ENCODE measurements around the gene AHNAK2. TPM values are rescaled to one million over a fixed set of nuclear protein-coding genes. Genes with fewer than 3 reads are reported as not detected.
A peak's percentile ranks its signal among the peaks of the same experiment; 100 is the strongest.
"Not testable (repeated sequence)": the region's sequence is repeated elsewhere in the genome, so short reads cannot be mapped to it uniquely, and the experiment has no call there.

The AHNAK2 gene
- total and polyA plus RNA-seq, 3 experiments from 2014 or later = 0.04 TPM; not detected in 2

- Histone ChIP-seq H3K36me3 (ENCODE audit: insufficient read depth, low read length) (no peaks in the 10 kb centered on the region), H3K4me3 (ENCODE audit: low read length) (no peak overlapping the region), H3K9me3 (ENCODE audit: low read length) (no peaks in the 10 kb centered on the region), H3K4me1 (ENCODE audit: insufficient read depth, low read length) (no peaks in the 10 kb centered on the region), H3K27me3 (ENCODE audit: insufficient read depth, low read length, poor library complexity, severe bottlenecking) (no peaks in the 10 kb centered on the region), H3K27ac (ENCODE audit: low read depth, low read length) (no peak overlapping the region)
- Mint-ChIP-seq H3K27me3 (peaks cover 0 to 4% of the 10 kb centered on the region in 2 donors), H3K27ac (no peak overlapping the region), H3K9me3 (peaks cover 0 to 2% (median 0%) of the 10 kb centered on the region in 5 donors), H3K36me3 (no peaks in the 10 kb centered on the region), H3K4me3 (no peak overlapping the region), H3K4me1 (peaks cover 0 to 3% (median 0%) of the 10 kb centered on the region in 3 donors)
- POLR2A ChIA-PET = no interaction called here
- DNase-seq = peak in 1 of 5 donors; percentile 37
- CTCF ChIA-PET = no interaction called here
Measured at GRCh38 chr14:104894331-104895206, 83.6 kb downstream of the AHNAK2 start.

- Histone ChIP-seq H3K4me3 (ENCODE audit: low read length) (no peak overlapping the region), H3K9me3 (ENCODE audit: low read length) (no peaks in the 10 kb centered on the region), H3K36me3 (ENCODE audit: insufficient read depth, low read length) (no peaks in the 10 kb centered on the region), H3K4me1 (ENCODE audit: insufficient read depth, low read length) (no peaks in the 10 kb centered on the region), H3K27me3 (ENCODE audit: insufficient read depth, low read length, poor library complexity, severe bottlenecking) (no peaks in the 10 kb centered on the region), H3K27ac (ENCODE audit: low read depth, low read length) (no peak overlapping the region)
- H3K27me3 Mint-ChIP-seq = peaks cover 0 to 4% of the 10 kb centered on the region in 2 donors
- POLR2A ChIA-PET = no interaction called here
- CTCF ChIA-PET = no interaction called here
- peaks cover 0 to 3% (median 0%) of the 10 kb centered on the region in 3 donors for H3K4me1 Mint-ChIP-seq
- DNase-seq = no peak
- H3K4me3 Mint-ChIP-seq = no peak overlapping the region
- H3K36me3 Mint-ChIP-seq = no peaks in the 10 kb centered on the region
- peaks cover 0 to 2% (median 0%) of the 10 kb centered on the region in 5 donors for H3K9me3 Mint-ChIP-seq
- H3K27ac Mint-ChIP-seq = no peak overlapping the region
Measured at GRCh38 chr14:104893435-104894207, 84.6 kb downstream of the AHNAK2 start.

- Histone ChIP-seq H3K4me3 (ENCODE audit: low read length) (no peak overlapping the region), H3K27ac (ENCODE audit: low read depth, low read length) (no peak overlapping the region), H3K27me3 (ENCODE audit: insufficient read depth, low read length, poor library complexity, severe bottlenecking) (no peaks in the 10 kb centered on the region), H3K9me3 (ENCODE audit: low read length) (no peaks in the 10 kb centered on the region), H3K4me1 (ENCODE audit: insufficient read depth, low read length) (no peaks in the 10 kb centered on the region), H3K36me3 (ENCODE audit: insufficient read depth, low read length) (no peaks in the 10 kb centered on the region)
- POLR2A ChIA-PET = no interaction called here
- Mint-ChIP-seq H3K27ac (no peak overlapping the region), H3K36me3 (no peaks in the 10 kb centered on the region), H3K4me3 (no peak overlapping the region), H3K27me3 (peaks cover 0 to 4% of the 10 kb centered on the region in 2 donors), H3K9me3 (peaks cover 0 to 2% (median 0%) of the 10 kb centered on the region in 5 donors), H3K4me1 (peaks cover 0 to 3% (median 0%) of the 10 kb centered on the region in 3 donors)
- CTCF ChIA-PET = no interaction called here
- no peak for DNase-seq
Measured at GRCh38 chr14:104892531-104893434, 85.4 kb downstream of the AHNAK2 start.

DNA sequence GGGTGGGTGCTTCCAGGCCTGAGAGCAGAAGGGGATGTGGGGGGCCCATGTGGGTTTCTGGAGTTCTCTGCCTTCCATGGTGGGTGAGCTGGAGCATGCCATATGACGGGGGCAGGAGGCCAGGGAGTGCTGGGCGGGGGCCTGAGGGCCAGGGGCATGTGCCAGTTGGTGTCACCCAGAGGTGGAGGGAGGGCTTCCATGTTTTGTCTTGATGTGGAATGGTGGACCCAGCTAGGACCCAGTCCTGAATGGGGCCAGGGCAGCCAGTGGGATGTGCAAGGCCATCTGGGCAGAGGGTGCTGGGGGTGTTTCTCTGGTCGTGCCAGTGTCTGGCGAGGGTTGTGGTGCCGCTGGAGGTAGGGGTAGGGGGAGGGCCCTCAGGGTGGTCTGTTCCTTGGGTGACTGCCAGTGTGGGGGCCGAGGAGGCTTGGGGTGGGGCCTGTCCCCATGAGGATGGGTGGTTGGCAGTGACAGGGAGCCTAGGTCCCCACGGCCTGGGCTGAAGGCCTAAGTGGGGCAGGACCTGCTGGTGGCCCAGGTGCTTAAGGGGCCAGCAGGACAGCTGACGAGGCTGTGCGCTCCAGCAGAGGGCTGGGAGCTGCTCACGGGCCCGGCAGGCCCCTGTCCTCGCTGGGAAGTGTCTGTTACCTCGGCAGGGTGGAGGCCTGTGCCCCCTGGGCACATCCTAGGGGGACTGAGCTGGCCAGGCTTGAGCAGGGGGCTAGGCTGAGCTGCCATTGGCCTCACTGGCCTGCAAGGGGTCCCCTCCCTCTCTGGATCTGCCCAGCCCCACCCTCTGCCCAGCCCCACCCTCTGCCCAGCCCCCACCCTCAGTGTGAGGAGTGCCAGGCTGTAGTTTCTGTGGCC, 86.3 kb downstream of the AHNAK2 start:
- Mint-ChIP-seq H3K9me3 (peaks cover 0 to 2% (median 0%) of the 10 kb centered on the region in 5 donors), H3K27me3 (peaks cover 0 to 4% of the 10 kb centered on the region in 2 donors), H3K27ac (no peak overlapping the region), H3K4me1 (peaks cover 0 to 3% (median 0%) of the 10 kb centered on the region in 3 donors), H3K36me3 (no peaks in the 10 kb centered on the region), H3K4me3 (no peak overlapping the region)
- peak in 1 of 5 donors; percentile 41 for DNase-seq
- Histone ChIP-seq H3K36me3 (ENCODE audit: insufficient read depth, low read length) (no peaks in the 10 kb centered on the region), H3K27me3 (ENCODE audit: insufficient read depth, low read length, poor library complexity, severe bottlenecking) (no peaks in the 10 kb centered on the region), H3K4me3 (ENCODE audit: low read length) (no peak overlapping the region), H3K9me3 (ENCODE audit: low read length) (no peaks in the 10 kb centered on the region), H3K27ac (ENCODE audit: low read depth, low read length) (no peak overlapping the region), H3K4me1 (ENCODE audit: insufficient read depth, low read length) (no peaks in the 10 kb centered on the region)
- POLR2A ChIA-PET = no interaction called here
- CTCF ChIA-PET = no interaction called here

GRCh38 chr14:104891121-104891551, 87.0 kb downstream of the AHNAK2 start:
- no peak overlapping the region for H3K4me3 Mint-ChIP-seq
- peak in 1 of 5 donors; percentile 34 for DNase-seq
- CTCF ChIA-PET = no interaction called here
- Histone ChIP-seq H3K9me3 (ENCODE audit: low read length) (no peaks in the 10 kb centered on the region), H3K4me1 (ENCODE audit: insufficient read depth, low read length) (no peaks in the 10 kb centered on the region), H3K27me3 (ENCODE audit: insufficient read depth, low read length, poor library complexity, severe bottlenecking) (no peaks in the 10 kb centered on the region), H3K36me3 (ENCODE audit: insufficient read depth, low read length) (no peaks in the 10 kb centered on the region), H3K27ac (ENCODE audit: low read depth, low read length) (no peak overlapping the region), H3K4me3 (ENCODE audit: low read length) (no peak overlapping the region)
- no peak overlapping the region for H3K27ac Mint-ChIP-seq
- H3K36me3 Mint-ChIP-seq = no peaks in the 10 kb centered on the region
- H3K4me1 Mint-ChIP-seq = no peaks in the 10 kb centered on the region
- peaks cover 0 to 2% (median 0%) of the 10 kb centered on the region in 5 donors for H3K9me3 Mint-ChIP-seq
- no peaks in the 10 kb centered on the region for H3K27me3 Mint-ChIP-seq
- POLR2A ChIA-PET = no interaction called here

DNA sequence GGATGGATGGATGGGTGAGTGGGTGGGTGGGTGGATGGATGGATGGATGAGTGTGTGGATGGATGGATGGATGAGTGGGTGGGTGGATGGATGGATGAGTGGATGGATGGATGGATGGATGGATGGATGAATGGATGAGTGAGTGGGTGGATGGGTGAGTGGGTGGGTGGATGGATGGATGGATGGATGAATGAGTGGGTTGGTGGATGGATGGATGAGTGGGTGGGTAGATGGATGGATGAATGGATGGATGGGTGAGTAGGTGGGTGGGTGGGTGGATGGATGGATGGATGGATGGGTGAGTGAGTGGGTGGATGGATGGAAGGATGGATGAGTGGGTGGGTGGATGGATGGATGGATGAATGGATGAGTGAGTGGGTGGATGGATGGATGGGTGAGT, 87.9 kb downstream of the AHNAK2 start:
- H3K36me3 Mint-ChIP-seq; DNase-seq; H3K9me3 ChIP-seq (ENCODE audit: low read length); H3K4me3 Mint-ChIP-seq; H3K4me1 ChIP-seq (ENCODE audit: insufficient read depth, low read length); H3K4me1 Mint-ChIP-seq; H3K9me3 Mint-ChIP-seq; CTCF ChIA-PET; H3K36me3 ChIP-seq (ENCODE audit: insufficient read depth, low read length); H3K27me3 ChIP-seq (ENCODE audit: insufficient read depth, low read length, poor library complexity, severe bottlenecking); H3K27ac Mint-ChIP-seq; H3K27ac ChIP-seq (ENCODE audit: low read depth, low read length); H3K27me3 Mint-ChIP-seq; H3K4me3 ChIP-seq (ENCODE audit: low read length); POLR2A ChIA-PET: not testable (repeated sequence)

- no peaks in the 10 kb centered on the region for H3K36me3 Mint-ChIP-seq
- no peaks in the 10 kb centered on the region for H3K9me3 ChIP-seq (ENCODE audit: low read length)
- no peaks in the 10 kb centered on the region for H3K36me3 ChIP-seq (ENCODE audit: insufficient read depth, low read length)
- H3K27ac ChIP-seq (ENCODE audit: low read depth, low read length) = no peak overlapping the region
- H3K4me1 Mint-ChIP-seq = no peaks in the 10 kb centered on the region
- H3K27me3 ChIP-seq (ENCODE audit: insufficient read depth, low read length, poor library complexity, severe bottlenecking) = no peaks in the 10 kb centered on the region
- CTCF ChIA-PET = interaction anchor here (0.6 kb wide), 1 partner anchor 121 kb away, joined by 3 read pairs; no protein-coding TSS in a partner anchor
- DNase-seq = peak in 1 of 5 donors; percentile 40
- H3K27me3 Mint-ChIP-seq = no peaks in the 10 kb centered on the region
- H3K27ac Mint-ChIP-seq = no peak overlapping the region
- H3K9me3 Mint-ChIP-seq = peaks cover 0 to 2% (median 0%) of the 10 kb centered on the region in 5 donors
- H3K4me1 ChIP-seq (ENCODE audit: insufficient read depth, low read length) = no peaks in the 10 kb centered on the region
- no peak overlapping the region for H3K4me3 Mint-ChIP-seq
- POLR2A ChIA-PET = no interaction called here
- H3K4me3 ChIP-seq (ENCODE audit: low read length) = no peak overlapping the region
Measured at GRCh38 chr14:104889375-104889757, 88.8 kb downstream of the AHNAK2 start.
